Mammary epithelial cell (primary cell): ENCODE data around the gene CNTNAP2.

Experiments used
- CTCF ChIP-seq, 2 donors: IDR thresholded peaks in 1 of 2; conservative IDR thresholded peaks in 1 of 2; 2 replicates each; pipeline ENCODE4 v1.5.1; 2011 to 2012; ENCODE audit warnings: inconsistent platforms in 2 of 2, low read length in 2 of 2, mild to moderate bottlenecking in 2 of 2, control low read depth in 1 of 2, low read depth in 1 of 2; ENCODE audit not compliant: insufficient read depth in 1 of 2; ENCODE audit errors: extremely low read depth in 1 of 2
- EZH2 ChIP-seq: IDR thresholded peaks from 2 replicates; pipeline ENCODE4 v1.6.1; 2012; ENCODE audit warnings: low read length, inconsistent platforms, borderline replicate concordance

GRCh38 chr7:148014541-148014940 is 1897.9 kb downstream of the CNTNAP2 start:
- TF ChIP-seq CTCF (conservative IDR thresholded peaks at IDR 0.05 in 1 of 2, IDR thresholded peaks at IDR 0.05 in 1 of 2; ENCODE audit: extremely low read depth in 1 of 2, insufficient read depth in 1 of 2, low read depth in 1 of 2, low read length in 2 of 2): no peak
- no peak for TF ChIP-seq EZH2
